Mucosa of descending colon (tissue), 3 donors: ENCODE results near the gene NF2. TPM values are rescaled to one million over a fixed set of nuclear protein-coding genes. Genes with fewer than 3 reads are reported as not detected.
A peak's percentile ranks its signal among the peaks of the same experiment; 100 is the strongest.

Experiments
- ATAC-seq: fragments of 200-7000 bp; cut with Tn5 transposase; one replicate; pipeline ENCODE4 v1.9.1; 2020; ENCODE audit warnings: mild to moderate bottlenecking, moderate library complexity
- DNase-seq, 3 donors: peaks; one replicate each; pipeline ENCODE4 v3.0.0-alpha.2; 2020
- H3K36me3 ChIP-seq: fragments of 200-600 bp; one replicate; pipeline ENCODE4 v1.8.0; 2021; ENCODE audit warnings: low read depth, mild to moderate bottlenecking
- H3K4me1 ChIP-seq: fragments of 200-600 bp; one replicate; pipeline ENCODE4 v1.8.0; 2021; ENCODE audit warnings: low read depth, mild to moderate bottlenecking
- H3K4me3 ChIP-seq: fragments of 200-600 bp; one replicate; pipeline ENCODE4 v1.8.0; 2021; ENCODE audit warnings: mild to moderate bottlenecking
- H3K9me3 ChIP-seq: fragments of 200-600 bp; one replicate; pipeline ENCODE4 v1.8.0; 2021; ENCODE audit warnings: mild to moderate bottlenecking
- CTCF ChIP-seq: fragments of 200-600 bp; IDR thresholded peaks from one replicate; pipeline ENCODE4 v1.8.0; 2022; ENCODE audit warnings: antibody characterized with exemption, mild to moderate bottlenecking
- intact Hi-C, 2 donors: fragments of 100-400 bp; cut with DNase I in 1 of 2; cut with micrococcal nuclease in 1 of 2; formaldehyde crosslinking; loops; one replicate each; pipeline versions ENCODE4 v1.11.0 to v1.11.1; 2022; cut with DNase I, micrococcal nuclease
- total RNA-seq, 3 donors: library from RNA; stranded (reverse); fragmentation: NEBNext Ultra II Directional in 2 of 3; extraction: Animal tissue kit (Norgen Biotek cat#: 25700) in 2 of 3; gene quantifications; one replicate each; pipeline versions ENCODE4 v1.2.1 to v1.2.4, GENCODE V29; 2021 to 2023
- donor health status: DM: no; HTN: no; CAD: no; lungs with moderate emphysema.
- donor health status: DM: no; HTN: no; CAD: no.
- donor health status: DM: no; HTN: yes; CAD: no.

The NF2 gene
- total RNA-seq, 3 donors from 2014 or later = 32.3 to 45.2 (median 43.1) TPM

GRCh38 chr22:29674121-29674520 lies 70.7 kb downstream of the NF2 start:
- H3K36me3 ChIP-seq = peaks cover 10% of the 10 kb centered on the region
- intact Hi-C loops = no loop called here

GRCh38 chr22:29679316-29679715 lies 75.9 kb downstream of the NF2 start:
- intact Hi-C loops = no loop called here
- no peaks in the 10 kb centered on the region for H3K4me1 ChIP-seq
- peaks cover 5% of the 10 kb centered on the region for H3K36me3 ChIP-seq
- no peaks in the 10 kb centered on the region for H3K9me3 ChIP-seq
- H3K4me3 ChIP-seq = no peak overlapping the region
- DNase-seq (no peak), ATAC-seq (no peak)
- no peak for TF ChIP-seq CTCF

More at GRCh38 chr22:29674121-29674520, 70.7 kb downstream of the NF2 start:
- no peak overlapping the region for H3K4me3 ChIP-seq
- no peak for ATAC-seq
- TF ChIP-seq CTCF = no peak
- no peaks in the 10 kb centered on the region for H3K4me1 ChIP-seq
- no peaks in the 10 kb centered on the region for H3K9me3 ChIP-seq
- no peak for DNase-seq

GRCh38 chr22:29683536-29683935 lies 80.1 kb downstream of the NF2 start:
- no peaks in the 10 kb centered on the region for H3K4me1 ChIP-seq
- intact Hi-C loops = no loop called here
- no peaks in the 10 kb centered on the region for H3K9me3 ChIP-seq
- DNase-seq (no peak), ATAC-seq (no peak)
- no peaks in the 10 kb centered on the region for H3K36me3 ChIP-seq
- no peak overlapping the region for H3K4me3 ChIP-seq
- TF ChIP-seq CTCF = no peak

GRCh38 chr22:29684244-29684643 lies 80.8 kb downstream of the NF2 start:
- no peak for TF ChIP-seq CTCF
- ATAC-seq (no peak), DNase-seq (no peak)
- Histone ChIP-seq H3K9me3 (no peaks in the 10 kb centered on the region), H3K36me3 (no peaks in the 10 kb centered on the region), H3K4me3 (no peak overlapping the region), H3K4me1 (no peaks in the 10 kb centered on the region)
- intact Hi-C loops = no loop called here

- ATAC-seq = no peak
- Histone ChIP-seq H3K9me3 (no peaks in the 10 kb centered on the region), H3K36me3 (no peaks in the 10 kb centered on the region), H3K4me3 (no peak overlapping the region), H3K4me1 (no peaks in the 10 kb centered on the region)
- intact Hi-C loops = no loop called here
- no peak for DNase-seq
- TF ChIP-seq CTCF = no peak
These were observed 85.9 kb downstream of the NF2 start for GRCh38 chr22:29689206-29689879.

- peak; percentile 65 for TF ChIP-seq CTCF
- ATAC-seq (peak; percentile 85), DNase-seq (peak in 2 of 3 donors; percentile 70 to 75)
- H3K4me1 ChIP-seq = no peaks in the 10 kb centered on the region
- intact Hi-C loops = no loop called here
- no peaks in the 10 kb centered on the region for H3K36me3 ChIP-seq
- H3K9me3 ChIP-seq = no peaks in the 10 kb centered on the region
- H3K4me3 ChIP-seq = no peak overlapping the region
These were observed 86.4 kb downstream of the NF2 start for GRCh38 chr22:29689880-29690213.
